Measurements from ENCODE around the gene SGK2.

DNA sequence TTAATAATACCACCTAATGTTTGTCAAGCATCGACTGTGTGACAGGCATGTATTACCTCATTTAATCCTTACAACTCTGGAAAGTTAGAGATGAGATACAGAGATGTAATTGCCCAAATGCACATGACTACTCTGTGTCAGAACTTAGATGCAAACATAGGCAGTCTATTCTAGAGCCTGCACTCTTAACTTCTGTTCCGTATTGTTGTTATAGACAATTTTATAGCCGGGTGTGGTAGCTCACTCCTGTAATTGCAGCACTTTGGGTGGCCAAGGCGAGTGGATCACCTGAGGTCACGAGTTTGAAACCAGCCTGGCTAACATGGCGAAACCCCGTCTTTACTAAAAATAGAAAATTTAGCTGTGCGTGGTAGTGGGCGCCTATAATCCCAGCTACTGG is 46.9 kb downstream of the SGK2 start:
- no peak for TF ChIP-seq CTCF (IDR thresholded peaks at IDR 0.05; ENCODE audit: low read length)
- TF ChIP-seq EZH2 (optimal IDR thresholded peaks at IDR 0.05; ENCODE audit: low read depth, low read length): no peak
- no peak for TF ChIP-seq EZH2phosphoT487 (IDR thresholded peaks at IDR 0.05; ENCODE audit: low read length)

Measured in MM.1S (cell line).